GM19467 (cell line): ENCODE results near the gene ROR1.

Source experiments
- ATAC-seq: cut with Tn5 transposase; IDR thresholded peaks from one replicate; pipeline ENCODE4 v1.9.1; 2021; ENCODE audit warnings: mild to moderate bottlenecking, moderate library complexity; ENCODE audit not compliant: unreplicated experiment

ROR1 gene

DNA sequence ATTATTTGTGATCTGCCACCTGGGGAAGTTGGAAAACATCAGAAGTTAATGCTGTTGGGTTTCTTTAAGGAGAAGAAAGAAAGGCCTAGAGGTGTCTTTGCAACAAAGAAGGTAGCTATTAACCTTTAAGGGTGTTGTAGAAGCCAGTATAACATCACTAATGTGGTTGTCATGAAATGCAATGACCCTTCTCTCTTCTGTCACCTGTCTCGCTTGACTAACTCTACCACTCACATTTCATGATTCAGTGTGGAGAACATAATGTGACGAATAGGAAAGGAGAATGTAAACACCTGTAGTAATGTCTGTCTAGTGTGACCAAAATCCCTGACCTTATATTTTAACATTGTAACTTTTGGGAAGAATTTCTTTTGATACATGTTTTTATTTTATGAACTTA is 217.9 kb downstream of the ROR1 start:
- no peak for ATAC-seq

DNA sequence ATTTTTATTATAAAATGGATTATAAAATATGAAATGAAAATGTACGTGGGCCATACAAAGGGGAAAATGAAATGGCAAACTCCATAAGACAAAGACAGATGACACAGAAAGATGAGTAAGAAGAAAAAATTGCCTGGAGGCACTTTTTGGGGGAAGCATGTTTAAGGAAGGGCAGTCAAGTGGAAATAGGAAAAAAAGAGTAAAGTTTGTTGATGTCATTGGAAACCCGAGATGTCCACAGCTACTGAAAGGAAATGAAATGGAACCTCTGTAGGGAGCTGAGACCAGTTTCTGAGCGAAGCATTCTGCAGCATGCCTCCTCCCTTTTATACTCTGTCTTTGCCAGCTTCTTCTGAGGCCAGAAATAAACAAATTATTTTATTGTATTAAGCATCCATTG is 226.2 kb downstream of the ROR1 start:
- no peak for ATAC-seq

DNA sequence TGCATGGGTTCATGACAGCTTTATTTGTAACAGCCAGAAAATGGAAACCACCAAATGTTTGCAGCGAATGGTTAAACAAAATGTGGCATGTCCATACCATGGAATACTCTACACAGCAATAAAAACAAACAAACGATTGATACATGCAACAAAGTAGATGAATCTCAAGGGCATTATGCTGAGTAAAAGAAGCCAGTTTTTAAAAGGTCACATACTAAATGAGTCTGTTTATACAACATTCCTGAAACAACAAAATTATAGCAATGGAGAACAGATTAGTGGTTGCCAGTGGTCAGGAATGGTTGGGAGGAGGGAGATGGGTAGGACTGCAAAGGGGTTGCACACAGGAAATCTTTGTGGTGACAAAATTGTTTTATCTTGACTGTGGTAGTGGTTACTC is 227.2 kb downstream of the ROR1 start:
- no peak for ATAC-seq

DNA sequence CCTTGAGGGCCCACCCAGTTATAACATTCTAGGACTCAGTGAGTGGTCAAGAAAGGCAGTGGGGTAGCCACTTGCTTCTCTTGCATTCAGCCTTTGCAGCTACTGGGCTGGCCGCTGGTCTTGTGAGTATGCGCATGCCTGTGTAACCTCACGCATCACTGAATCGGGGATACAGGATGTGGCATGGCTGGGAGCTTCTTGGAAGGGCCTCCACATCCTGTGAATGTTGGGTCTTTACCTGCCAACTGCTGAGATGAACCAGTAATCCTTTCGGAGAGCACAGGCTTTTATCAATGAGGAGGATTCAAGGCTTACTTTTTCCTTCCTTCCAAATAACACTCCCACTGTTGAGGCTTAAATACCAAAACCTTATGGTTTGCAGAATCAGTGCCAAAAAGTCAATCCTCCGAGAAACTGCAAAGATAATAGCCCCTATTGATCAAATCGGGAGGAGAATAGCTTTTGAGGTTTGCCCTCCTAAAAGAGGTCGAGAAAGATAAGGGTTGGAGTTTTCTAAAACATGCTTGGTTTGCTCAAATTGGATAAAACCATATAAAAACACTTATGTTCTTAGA is 230.7 kb downstream of the ROR1 start:
- ATAC-seq = no peak

DNA sequence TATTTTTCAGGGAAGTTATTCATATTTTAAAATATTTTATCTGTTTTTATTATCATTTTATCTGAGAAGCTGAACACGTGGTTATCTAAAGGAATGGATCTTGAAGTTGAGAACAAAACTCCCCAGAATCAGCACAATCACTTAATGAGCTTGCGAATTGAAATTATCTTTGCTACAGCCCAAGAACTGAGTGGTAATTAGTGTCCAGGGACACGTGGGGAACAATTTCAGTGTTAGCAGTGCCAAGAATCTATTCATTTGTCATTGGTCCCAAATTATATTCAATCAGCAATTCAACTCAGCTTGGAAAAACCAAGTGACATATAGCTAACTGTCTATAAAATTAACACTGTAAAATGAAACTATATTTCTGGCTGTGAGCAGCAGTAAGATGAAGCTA is 232.0 kb downstream of the ROR1 start:
- ATAC-seq = no peak

DNA sequence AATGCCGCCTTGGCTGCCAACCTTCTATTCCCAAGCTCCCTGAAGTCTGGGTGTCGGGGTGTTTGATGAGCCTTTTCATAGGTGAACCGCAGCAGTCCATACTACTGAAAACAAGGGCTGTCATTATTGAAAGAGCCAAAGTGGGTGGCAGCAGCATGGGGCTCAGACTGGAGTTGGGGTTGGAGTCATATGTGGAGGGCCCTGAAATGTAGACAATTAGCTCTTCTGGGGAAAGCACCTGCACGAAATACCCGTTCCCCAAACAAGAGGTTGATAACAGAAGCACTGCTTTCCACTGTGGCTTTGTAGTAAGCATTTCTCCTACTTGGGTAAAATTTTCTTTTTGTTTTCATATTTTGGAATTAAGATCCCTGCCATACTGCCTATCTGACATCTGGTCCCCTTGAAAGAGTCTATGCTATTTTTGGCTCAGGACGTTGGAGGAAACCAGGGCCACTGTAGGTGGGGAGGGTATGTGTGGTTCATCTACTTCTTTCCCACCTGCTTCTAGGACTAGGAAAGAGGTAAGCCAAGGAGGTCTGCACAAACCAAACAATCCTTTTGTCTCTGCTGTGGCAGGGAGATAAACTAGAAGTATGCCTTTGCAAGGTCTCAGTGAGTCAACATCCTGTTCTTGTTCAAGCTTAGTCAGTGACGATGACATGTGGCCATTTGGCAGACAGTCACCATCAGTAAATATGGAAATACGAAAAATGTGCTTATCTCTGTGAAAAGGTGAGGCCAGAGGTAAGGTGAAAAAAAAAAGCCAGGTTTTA is 232.6 kb downstream of the ROR1 start:
- no peak for ATAC-seq

DNA sequence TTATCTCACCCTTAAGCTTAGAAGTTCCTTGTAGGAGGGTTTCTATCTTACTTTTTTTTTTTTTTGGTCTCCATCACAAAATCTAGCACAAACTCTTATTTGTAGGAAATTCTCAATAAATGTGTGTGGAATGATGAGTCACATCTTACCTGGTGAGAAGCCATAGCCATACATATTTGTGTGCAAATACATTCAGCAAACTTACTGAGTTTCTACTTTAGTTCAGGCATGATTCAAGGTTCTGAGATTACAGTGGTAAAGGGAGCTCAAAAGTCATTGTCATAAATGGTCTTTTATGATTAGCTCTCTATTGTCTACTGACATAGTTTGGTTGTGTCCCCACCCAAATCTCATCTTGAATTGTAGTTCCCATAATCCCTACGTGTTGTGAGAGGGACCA is 236.5 kb downstream of the ROR1 start:
- no peak for ATAC-seq

DNA sequence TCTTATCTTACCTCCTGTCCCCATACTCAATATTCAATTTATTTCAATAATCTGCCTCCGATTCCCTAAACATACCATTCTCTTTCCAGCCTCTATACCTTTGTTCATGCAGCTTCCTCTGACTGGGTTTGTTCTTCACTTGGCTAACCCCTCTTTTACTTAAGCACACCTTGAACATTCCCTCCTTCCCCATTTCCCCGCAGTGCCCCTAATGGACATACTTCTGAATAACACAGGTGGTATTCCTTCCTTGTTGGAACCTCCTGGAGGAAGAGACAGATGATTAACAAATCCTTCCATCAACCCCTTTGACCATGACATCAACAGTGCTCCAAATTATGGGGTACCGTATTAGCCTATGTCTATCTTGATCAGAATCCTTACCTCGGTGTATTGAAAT is 239.6 kb downstream of the ROR1 start:
- no peak for ATAC-seq

DNA sequence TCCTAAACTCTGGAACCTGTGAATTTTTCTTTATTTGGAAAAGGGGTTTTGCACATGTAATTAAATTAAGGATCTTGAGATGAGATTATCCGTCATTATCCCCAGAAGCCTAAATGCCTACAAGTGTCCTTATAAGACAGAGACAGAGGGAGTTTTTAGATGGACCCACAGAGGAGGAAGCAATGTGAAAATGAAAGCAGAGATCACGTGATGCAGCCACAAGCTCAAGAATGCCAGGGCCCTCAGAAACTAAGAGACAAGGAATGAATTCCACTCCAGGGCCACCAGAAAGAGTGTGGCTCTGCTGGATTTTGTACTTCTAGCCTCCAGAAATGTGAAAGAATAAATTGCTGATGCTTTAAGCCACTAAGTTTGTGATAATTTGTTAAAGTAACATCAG is 246.0 kb downstream of the ROR1 start:
- no peak for ATAC-seq

DNA sequence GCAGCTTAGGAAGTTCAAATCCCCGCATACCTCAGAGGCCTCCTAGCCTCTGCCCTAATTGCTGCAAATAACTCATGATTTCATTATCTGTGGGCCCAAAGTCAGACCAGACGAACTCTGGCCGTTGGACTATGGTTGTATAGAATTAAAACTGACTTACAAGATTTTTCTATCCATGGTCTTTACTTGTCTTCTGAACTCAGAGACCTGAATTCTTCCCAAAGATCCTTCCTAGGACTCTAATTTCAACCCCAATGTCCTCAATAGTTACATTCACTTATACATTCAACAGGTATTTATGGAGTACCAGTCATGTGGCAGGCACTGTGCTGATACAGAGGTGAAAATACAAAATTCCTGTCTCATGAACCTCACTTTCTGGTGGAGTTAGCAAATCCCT is 247.2 kb downstream of the ROR1 start:
- ATAC-seq = no peak

DNA sequence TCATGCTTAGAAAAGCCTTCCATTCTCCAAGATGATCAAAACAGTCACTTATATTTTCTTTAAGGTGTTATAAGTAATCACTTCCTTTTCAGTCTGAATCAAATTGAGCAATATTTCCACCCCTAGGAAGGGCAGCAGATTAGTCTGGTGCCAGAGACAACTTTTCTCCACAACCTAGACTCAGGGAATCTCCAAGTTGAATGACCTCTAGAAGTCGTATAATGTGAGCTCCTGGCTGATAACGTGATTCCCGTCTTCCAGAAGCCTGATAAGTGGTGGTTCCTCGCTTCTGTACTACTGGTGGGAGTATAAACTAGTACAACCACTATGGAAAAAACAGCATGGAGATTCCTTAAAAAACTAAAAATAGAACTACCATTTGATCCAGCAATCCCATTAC is 251.2 kb downstream of the ROR1 start:
- no peak for ATAC-seq

DNA sequence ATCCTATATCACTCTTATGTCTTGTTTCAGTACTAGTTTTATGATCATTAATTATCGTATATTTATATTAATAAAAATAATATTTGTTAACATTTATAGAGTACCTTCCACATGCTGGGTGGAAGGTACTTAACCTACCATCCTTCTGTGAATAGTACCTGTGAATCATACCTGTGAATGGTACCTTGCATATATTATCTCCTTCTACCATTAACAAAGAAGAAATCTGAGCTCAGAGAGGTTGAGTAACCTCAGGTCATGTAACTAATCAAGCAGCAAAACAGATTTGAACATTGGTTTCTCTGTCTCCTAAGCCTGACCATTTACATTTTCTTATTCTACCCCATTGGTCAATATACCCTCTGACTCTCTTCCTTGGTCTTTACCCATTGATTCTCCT is 255.2 kb downstream of the ROR1 start:
- no peak for ATAC-seq

DNA sequence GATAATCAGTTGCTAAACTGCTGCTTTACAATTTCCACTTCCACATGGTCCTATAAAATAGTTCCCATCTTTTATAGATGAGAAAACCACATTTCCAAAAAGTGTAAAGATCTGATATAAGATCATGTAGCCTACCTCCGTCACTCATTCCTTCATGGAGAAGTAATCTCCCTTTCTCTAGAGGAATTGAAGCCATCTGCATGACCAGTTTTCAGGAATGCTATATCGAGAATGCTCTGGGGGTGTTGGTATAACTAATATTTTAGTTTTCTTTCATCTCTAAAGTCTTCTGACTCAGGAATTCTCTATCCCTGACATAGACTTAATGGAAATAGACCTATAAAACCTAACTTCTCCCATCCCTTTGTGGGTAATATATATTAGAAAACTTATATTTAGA is 256.6 kb downstream of the ROR1 start:
- no peak for ATAC-seq

DNA sequence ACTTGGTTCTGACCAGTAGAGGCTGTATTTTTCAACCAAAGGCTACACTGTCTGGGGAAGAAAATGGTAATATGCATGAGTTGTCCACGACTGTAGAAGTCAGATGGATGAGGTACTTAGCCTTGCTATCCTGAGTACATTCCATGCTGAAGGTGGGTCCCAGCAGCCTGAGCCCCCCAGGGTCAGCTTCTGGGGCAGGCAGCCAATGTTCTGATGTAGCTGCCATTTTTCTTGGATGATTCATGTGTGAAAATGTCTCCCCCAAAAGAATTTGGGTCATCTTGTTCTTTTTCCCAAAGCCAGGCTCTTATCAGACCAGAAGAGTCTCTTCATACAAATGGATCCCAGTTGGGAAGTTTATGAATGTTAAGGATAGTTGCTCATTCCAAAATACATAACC is 257.4 kb downstream of the ROR1 start:
- no peak for ATAC-seq

DNA sequence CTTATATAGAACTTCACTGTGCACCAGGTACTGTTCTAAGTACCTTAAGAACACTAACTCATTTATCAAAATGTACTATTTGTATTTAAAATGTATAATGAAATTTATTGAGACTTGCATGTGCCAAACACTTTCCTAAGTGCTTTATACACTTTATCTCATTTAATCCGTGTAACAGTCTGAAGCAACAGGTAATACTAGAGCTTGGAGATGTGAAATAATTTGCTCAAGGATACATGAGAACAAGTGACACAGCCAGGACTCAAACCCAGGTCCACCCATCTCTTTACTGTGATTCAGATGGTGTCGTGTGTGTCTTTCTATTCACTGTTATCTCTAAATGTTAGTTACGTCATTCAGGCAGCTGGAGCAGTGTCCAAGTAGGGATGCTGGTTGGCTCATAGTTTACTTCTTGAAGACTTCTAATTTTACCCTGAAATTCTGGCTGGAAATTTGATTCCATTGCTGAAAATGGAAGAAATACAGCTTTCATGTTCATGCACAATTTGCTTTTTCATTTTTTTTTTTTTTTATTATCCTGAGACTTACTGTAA is 259.9 kb downstream of the ROR1 start:
- no peak for ATAC-seq

DNA sequence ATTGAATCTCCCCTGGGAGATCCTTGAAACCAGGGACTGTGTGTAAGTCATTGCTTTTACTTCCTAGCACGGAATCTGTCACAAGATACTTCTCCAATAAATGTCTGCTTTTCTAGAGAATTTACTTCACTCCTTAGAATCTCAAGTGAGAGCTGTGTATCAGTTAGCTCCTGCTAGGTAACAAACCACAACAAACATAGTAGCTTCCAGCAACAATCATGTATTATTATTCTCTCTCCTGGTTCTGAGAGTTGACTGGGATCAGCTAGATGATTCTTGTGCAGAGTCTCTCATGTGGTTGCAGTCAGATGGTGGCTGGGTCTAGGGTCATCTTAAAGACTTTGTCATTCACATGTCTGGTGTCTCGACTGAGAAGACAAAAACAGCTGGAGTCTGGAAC is 262.7 kb downstream of the ROR1 start:
- ATAC-seq = no peak

DNA sequence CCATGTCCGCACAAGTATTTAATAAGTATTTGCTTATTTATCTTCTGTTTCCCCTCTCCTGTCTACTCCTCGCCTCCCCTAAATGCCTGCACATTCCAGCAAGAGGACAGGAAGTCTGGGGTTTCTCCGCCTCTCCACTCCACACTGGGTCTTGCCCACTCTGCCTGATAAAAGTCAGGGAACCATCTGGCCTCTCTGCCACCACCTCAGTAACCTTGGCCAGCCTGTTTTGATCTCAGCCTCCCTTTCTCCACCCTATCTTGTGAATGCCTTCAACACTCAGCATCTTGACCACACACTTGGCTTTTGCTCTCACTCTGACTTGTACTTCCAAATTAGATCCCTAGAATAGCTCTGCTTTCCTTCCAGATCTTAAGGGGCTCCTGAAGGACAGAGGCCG is 264.3 kb downstream of the ROR1 start:
- no peak for ATAC-seq

DNA sequence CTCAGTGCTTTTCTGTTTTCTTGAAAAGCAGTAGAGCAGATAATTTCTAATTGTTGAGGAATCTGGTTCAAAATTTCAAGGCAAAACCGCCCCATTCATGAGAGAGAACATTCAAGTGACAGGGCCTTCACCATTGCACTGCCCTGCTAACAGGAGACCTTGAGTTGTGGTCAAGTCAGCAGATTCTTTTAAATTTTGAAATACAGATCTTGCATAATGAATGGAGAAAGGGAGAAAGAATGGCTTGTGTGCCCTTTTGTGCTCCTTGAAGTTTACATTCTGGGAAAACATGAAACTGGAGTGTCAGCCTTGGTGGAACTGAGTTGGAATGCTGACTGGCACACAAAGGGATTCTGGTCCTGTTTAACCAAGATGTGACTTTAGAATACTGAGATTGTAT is 265.1 kb downstream of the ROR1 start:
- no peak for ATAC-seq

DNA sequence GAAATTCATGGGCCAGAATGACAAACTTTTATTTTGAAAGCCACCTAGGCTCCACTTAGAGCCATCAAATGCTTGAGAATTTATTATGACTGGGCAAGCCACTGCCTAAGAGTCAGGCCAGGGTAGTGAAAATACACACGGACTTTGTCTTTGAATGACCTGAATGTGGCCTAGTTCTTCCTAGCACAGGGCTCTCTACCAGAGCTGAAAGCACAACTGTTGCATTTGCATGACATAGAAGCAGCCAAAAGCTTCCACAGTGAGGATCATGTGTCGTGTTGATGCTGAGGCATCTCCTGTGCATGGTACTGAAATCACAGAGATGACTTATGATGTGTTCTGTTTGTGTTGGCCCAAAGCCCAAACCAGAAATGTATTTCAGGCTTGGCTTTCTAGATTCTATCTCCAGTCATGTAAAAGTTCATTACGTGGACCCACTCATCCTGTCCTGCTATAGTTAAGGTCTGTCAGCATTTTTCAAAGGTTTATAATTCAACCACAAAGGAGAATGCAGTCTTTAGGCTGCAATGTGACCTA is 265.6 kb downstream of the ROR1 start:
- no peak for ATAC-seq

DNA sequence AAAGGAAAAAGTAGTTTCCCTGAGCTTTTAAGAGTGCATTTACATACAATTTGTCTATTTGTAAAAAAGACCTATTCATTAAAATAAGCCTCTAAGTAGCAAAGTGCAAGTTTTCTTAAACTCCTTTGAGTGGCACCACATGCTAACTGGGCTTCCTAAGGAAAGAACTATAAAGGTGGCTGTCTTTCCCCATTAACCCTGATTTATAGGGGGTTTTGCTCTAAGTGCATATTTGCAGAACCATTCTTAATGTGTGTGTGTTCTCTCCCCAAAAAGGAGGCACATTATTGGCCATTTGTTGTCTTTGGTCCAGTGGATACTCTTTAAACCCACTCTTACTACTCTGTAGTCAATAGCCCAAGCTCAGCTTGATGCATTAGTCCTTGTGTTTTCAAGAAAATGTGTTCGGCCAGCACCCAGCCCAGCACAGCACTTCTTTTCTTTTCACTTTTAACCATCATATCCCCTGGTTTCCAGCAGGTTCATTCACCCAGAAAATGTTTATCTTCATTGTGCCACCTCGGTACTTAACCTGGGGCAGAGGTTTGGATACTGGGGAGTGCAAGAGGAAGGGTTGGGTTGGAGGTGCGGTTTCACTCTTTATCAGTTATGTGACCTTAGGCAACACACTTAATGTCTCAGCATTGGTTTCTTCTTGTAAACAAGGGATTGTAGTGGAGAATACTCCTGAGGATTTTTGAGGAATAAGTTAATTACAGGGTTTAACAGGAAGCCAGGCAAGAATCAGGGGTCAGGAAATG is 267.7 kb downstream of the ROR1 start:
- ATAC-seq = no peak

DNA sequence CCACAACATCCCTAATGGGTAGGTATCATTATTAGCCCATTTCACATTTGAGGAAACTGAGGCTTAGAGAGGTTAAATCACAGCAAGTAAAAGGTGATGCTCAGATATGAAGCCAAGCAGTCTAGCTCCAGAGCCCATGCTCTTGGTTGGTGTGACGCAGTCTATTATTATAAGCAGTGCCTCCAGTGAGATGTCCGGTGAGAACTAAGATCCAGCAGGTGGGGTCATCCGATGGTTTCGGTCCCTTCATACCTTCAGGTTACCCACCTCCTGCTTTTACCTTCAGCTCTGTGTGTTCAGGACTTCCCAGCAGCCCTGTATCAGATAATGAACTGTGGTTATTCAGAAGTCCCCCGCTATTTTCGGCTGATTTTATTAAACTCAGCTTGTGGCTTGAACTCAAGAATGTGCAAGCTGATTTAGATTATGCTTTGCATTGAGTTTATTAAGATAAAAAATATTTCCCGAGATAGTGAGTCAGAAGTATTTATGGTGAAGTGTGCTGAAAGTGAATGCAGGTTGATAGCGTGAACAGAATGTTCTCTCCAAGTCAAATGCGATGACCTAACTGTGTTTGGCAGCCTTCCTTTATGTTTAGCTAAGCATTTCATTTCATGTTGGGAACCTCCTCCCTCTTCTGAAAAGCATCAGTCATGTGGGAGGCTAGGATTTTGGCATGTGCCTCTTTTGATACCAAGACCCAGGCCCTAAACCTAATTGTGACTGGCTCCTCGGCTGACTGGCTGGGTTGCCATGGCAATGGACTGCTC is 268.7 kb downstream of the ROR1 start:
- ATAC-seq = no peak
